ENCODE results near the gene MAP7D2.
"Not testable (repeated sequence)": the region's sequence is repeated elsewhere in the genome, so short reads cannot be mapped to it uniquely, and the experiment has no call there.

MAP7D2 gene

GRCh38 chrX:20116577-20117240 lies at the start of gene MAP7D2:
TSS of gene MAP7D2 (minus strand) at chrX:20116907. CDS start at chrX:20116879, 28 bp downstream.
- DNase-seq (ENCODE audit: low spot score) = no peak

- DNase-seq (ENCODE audit: low spot score) = not testable (repeated sequence)
Measured at GRCh38 chrX:20162516-20162915, 45.8 kb upstream of the MAP7D2 start.

- DNase-seq (ENCODE audit: low spot score) = no peak
Measured at GRCh38 chrX:20159797-20160385, 43.2 kb upstream of the MAP7D2 start.

- no peak for DNase-seq (ENCODE audit: low spot score)
Measured at GRCh38 chrX:20151689-20152088, 35.0 kb upstream of the MAP7D2 start.

- DNase-seq (ENCODE audit: low spot score) = no peak
Measured at GRCh38 chrX:20149326-20149725, 32.6 kb upstream of the MAP7D2 start.

- no peak for DNase-seq (ENCODE audit: low spot score)
Measured at GRCh38 chrX:20147561-20147960, 30.9 kb upstream of the MAP7D2 start.

- DNase-seq (ENCODE audit: low spot score) = peak; percentile 12
Measured at GRCh38 chrX:20144491-20144890, 27.8 kb upstream of the MAP7D2 start.

- no peak for DNase-seq (ENCODE audit: low spot score)
Measured at GRCh38 chrX:20143561-20143960, 26.9 kb upstream of the MAP7D2 start.

GRCh38 chrX:20143111-20143510 lies 26.4 kb upstream of the MAP7D2 start:
- no peak for DNase-seq (ENCODE audit: low spot score)

GRCh38 chrX:20141281-20142220 lies 24.8 kb upstream of the MAP7D2 start, which contains the start of gene EIF1AX:
TSS of gene EIF1AX (minus strand) at chrX:20141838. CDS start at chrX:20141640, 198 bp downstream.
- peak; percentile 99 for DNase-seq (ENCODE audit: low spot score)

- peak; percentile 12 for DNase-seq (ENCODE audit: low spot score)
Measured at GRCh38 chrX:20140420-20140819, 23.7 kb upstream of the MAP7D2 start.

GRCh38 chrX:20139966-20140365 lies 23.3 kb upstream of the MAP7D2 start:
- DNase-seq (ENCODE audit: low spot score) = no peak

GRCh38 chrX:20135944-20136343 lies 19.2 kb upstream of the MAP7D2 start:
- no peak for DNase-seq (ENCODE audit: low spot score)

GRCh38 chrX:20132666-20133065 lies 16.0 kb upstream of the MAP7D2 start:
- no peak for DNase-seq (ENCODE audit: low spot score)

- no peak for DNase-seq (ENCODE audit: low spot score)
Measured at GRCh38 chrX:20130357-20130756, 13.7 kb upstream of the MAP7D2 start.

GRCh38 chrX:20129547-20129946 lies 12.8 kb upstream of the MAP7D2 start:
- DNase-seq (ENCODE audit: low spot score) = no peak

- no peak for DNase-seq (ENCODE audit: low spot score)
Measured at GRCh38 chrX:20128670-20129069, 12.0 kb upstream of the MAP7D2 start.

GRCh38 chrX:20127440-20127839 lies 10.7 kb upstream of the MAP7D2 start:
- DNase-seq (ENCODE audit: low spot score) = not testable (repeated sequence)

- DNase-seq (ENCODE audit: low spot score) = not testable (repeated sequence)
Measured at GRCh38 chrX:20126833-20127232, 10.1 kb upstream of the MAP7D2 start.

GRCh38 chrX:20124964-20125363 lies 8.3 kb upstream of the MAP7D2 start:
- DNase-seq (ENCODE audit: low spot score) = no peak

GRCh38 chrX:20118065-20118824 lies 1.5 kb upstream of the MAP7D2 start:
- no peak for DNase-seq (ENCODE audit: low spot score)

- DNase-seq (ENCODE audit: low spot score) = no peak
Measured at GRCh38 chrX:20116087-20116576, 575 bp downstream of the MAP7D2 start.
